ENCODE data around the gene UBTD1.

Gene UBTD1

GRCh38 chr10:97515271-97515978 is 16.7 kb downstream of the UBTD1 start:
- TF ChIP-seq, protein P1, sequence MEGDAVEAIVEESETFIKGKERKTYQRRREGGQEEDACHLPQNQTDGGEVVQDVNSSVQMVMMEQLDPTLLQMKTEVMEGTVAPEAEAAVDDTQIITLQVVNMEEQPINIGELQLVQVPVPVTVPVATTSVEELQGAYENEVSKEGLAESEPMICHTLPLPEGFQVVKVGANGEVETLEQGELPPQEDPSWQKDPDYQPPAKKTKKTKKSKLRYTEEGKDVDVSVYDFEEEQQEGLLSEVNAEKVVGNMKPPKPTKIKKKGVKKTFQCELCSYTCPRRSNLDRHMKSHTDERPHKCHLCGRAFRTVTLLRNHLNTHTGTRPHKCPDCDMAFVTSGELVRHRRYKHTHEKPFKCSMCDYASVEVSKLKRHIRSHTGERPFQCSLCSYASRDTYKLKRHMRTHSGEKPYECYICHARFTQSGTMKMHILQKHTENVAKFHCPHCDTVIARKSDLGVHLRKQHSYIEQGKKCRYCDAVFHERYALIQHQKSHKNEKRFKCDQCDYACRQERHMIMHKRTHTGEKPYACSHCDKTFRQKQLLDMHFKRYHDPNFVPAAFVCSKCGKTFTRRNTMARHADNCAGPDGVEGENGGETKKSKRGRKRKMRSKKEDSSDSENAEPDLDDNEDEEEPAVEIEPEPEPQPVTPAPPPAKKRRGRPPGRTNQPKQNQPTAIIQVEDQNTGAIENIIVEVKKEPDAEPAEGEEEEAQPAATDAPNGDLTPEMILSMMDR (IDR thresholded peaks at IDR 0.05), result no peak
- DNase-seq, result no peak
- intact Hi-C loops (cut with DNase I; ENCODE audit: low total_unique reads), result no loop called here
- Histone ChIP-seq H3K4me1 (peaks cover 0 to 26% (median 14%) of the 10 kb centered on the region in 4 donors), H3K9me3 (no peaks in the 10 kb centered on the region), H3K27ac (no peak overlapping the region), H3K27me3 (no peaks in the 10 kb centered on the region), H3K36me3 (no peaks in the 10 kb centered on the region), H3K4me3 (no peak overlapping the region)

- TF ChIP-seq, protein P1 (IDR thresholded peaks at IDR 0.05), result no peak
- Histone ChIP-seq H3K9me3 (no peaks in the 10 kb centered on the region), H3K4me1 (peaks cover 0 to 26% (median 14%) of the 10 kb centered on the region in 4 donors), H3K27ac (peak overlapping the region in 1 of 2 donors; percentile 14), H3K36me3 (no peaks in the 10 kb centered on the region), H3K4me3 (no peak overlapping the region), H3K27me3 (no peaks in the 10 kb centered on the region)
- intact Hi-C loops (cut with DNase I; ENCODE audit: low total_unique reads), result no loop called here
- no peak for DNase-seq
These were observed 18.5 kb downstream of the UBTD1 start for GRCh38 chr10:97517096-97517750.

GRCh38 chr10:97517778-97518300 is 19.1 kb downstream of the UBTD1 start:
- no peaks in the 10 kb centered on the region for H3K27me3 ChIP-seq
- peak overlapping the region in 1 of 2 donors; percentile 14 for H3K27ac ChIP-seq
- no peaks in the 10 kb centered on the region for H3K36me3 ChIP-seq
- peaks cover 0 to 23% (median 16%) of the 10 kb centered on the region in 4 donors for H3K4me1 ChIP-seq
- intact Hi-C loops (cut with DNase I; ENCODE audit: low total_unique reads), result no loop called here
- no peak for DNase-seq
- TF ChIP-seq, protein P1 (IDR thresholded peaks at IDR 0.05), result no peak
- H3K9me3 ChIP-seq, result no peaks in the 10 kb centered on the region
- H3K4me3 ChIP-seq, result no peak overlapping the region

- DNase-seq, result no peak
- intact Hi-C loops (cut with DNase I; ENCODE audit: low total_unique reads), result no loop called here
- TF ChIP-seq, protein P1 (IDR thresholded peaks at IDR 0.05), result no peak
- H3K27ac ChIP-seq, result peak overlapping the region in 1 of 2 donors; percentile 14
- H3K36me3 ChIP-seq, result no peaks in the 10 kb centered on the region
- H3K27me3 ChIP-seq, result no peaks in the 10 kb centered on the region
- H3K4me1 ChIP-seq, result peaks cover 0 to 23% (median 16%) of the 10 kb centered on the region in 4 donors
- H3K9me3 ChIP-seq, result no peaks in the 10 kb centered on the region
- H3K4me3 ChIP-seq, result no peak overlapping the region
These were observed 19.7 kb downstream of the UBTD1 start for GRCh38 chr10:97518301-97519043.

- Histone ChIP-seq H3K27ac (no peak overlapping the region), H3K4me1 (peaks cover 0 to 23% (median 16%) of the 10 kb centered on the region in 4 donors)
These were observed 20.6 kb downstream of the UBTD1 start for GRCh38 chr10:97519342-97519741.

More at GRCh38 chr10:97519342-97519741, 20.6 kb downstream of the UBTD1 start:
- no peak for DNase-seq
- Histone ChIP-seq H3K4me3 (no peak overlapping the region), H3K27me3 (no peaks in the 10 kb centered on the region), H3K9me3 (no peaks in the 10 kb centered on the region), H3K36me3 (no peaks in the 10 kb centered on the region)
- intact Hi-C loops (cut with DNase I; ENCODE audit: low total_unique reads), result no loop called here
- TF ChIP-seq, protein P1 (IDR thresholded peaks at IDR 0.05), result no peak
